ENCODE data around the gene ARMC9.
"Not testable (repeated sequence)": the region's sequence is repeated elsewhere in the genome, so short reads cannot be mapped to it uniquely, and the experiment has no call there.

Gene ARMC9

GRCh38 chr2:231182513-231182899 lies 15.9 kb upstream of the ARMC9 start:
- DNase-seq: no peak

DNA sequence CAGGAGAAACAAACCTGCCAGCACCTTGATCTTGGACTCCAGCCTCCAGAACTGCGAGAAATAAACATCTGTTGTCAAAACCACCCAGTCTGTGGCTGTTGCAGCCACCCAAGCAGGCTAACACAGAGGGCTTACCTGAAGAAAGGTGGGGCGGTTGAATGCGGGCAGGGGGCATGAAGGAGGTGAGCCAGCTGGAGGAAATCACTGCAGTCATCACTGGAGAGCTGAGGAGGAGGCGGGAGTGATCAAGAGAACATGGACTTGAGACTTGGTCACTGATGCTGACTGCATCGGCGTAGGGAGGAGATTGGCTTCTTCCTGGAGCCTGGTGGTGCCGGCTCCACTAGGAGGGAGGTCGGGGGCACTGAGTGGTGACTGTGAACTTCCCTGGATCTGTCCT lies 14.6 kb upstream of the ARMC9 start:
- DNase-seq: no peak

- no peak for DNase-seq
These were observed 14.1 kb upstream of the ARMC9 start for GRCh38 chr2:231184319-231184718.

DNA sequence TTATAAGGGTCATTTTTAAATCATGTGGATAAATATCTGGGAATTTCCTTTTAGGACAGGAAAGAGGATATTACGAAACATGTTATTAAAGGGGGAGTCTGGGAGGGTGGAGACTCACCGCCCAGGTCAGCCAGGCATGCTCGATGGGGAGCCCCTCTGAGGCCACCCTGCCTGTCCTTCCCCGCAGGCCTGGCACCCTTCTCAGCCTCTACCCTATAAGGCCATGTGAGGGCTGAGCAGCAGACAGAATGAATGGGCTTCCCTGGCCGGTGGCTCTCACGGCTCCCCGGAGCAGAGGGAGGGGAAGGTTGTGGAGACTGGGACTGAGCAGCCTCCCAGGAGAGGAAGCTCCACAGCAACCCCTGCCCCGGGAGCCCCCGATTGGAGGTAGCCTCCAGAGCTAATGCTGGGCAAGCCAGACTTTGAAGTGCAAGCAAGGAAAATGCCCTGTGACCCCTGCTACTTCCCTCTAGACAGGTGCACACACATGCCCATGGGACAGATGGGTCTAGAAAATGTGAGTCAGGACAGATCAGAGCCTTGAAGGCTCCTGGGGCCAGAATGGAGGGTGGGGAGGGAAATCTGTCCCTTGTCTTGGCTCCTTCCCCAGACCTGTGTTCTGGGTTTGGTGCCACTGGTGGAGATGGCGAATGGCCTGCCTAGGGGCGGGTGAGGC lies 13.2 kb upstream of the ARMC9 start:
- DNase-seq: no peak

- DNase-seq: no peak
These were observed 12.5 kb upstream of the ARMC9 start for GRCh38 chr2:231185886-231186285.

DNA sequence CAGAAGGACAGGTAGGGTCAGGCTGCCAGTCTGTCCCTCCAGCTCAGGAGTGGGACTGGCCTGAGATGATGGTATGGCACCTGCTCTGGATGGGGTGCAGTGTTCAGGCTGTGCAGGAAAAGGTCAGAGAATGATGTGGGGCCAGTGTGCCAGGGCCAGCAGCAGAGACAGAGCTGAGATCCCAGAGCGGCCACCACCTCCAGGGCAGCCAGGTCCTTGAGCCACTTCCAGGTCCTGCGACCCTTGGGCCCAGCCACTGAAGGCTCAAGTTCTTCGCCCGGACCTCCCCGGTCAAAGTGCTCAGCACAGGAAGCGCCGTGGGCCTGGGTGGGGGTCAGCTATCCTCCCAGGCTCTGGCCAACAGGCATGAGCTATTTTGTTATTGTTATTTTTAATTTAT lies 12.1 kb upstream of the ARMC9 start:
- DNase-seq: no peak

- peak; percentile 71 for DNase-seq
These were observed 10.5 kb upstream of the ARMC9 start for GRCh38 chr2:231187736-231188505.

DNA sequence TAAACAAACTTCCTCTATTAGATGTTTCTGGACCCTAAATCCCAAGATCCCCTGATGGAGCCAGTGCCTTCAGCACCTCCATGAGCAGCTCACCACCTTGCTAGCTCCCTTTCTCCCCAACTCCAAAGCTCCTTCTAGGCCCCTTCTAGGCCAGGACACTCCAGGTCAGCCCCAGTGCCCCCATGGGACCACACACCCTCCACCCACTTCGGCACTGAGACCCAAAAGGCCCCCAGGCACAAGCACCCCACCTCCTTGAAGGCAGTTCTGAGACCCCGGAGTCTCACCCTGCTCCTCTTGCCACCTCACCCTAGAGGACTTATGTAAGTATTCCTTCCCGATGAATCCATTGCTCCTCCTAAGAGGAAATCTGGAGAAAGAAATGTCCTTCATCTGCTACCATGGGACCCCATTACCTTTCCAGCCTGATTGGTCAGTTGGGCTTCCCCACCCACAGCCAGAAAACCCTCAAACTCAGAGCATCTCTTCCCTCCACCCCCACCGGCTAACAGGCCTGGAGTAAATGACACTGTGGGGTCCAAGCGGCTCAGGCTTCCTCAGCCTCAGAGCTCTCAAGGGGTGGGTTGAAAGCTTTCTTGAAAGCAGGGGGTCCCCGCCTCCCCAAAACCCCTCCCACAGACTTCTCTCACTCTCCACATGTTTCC lies 9.8 kb upstream of the ARMC9 start:
- DNase-seq: no peak

DNA sequence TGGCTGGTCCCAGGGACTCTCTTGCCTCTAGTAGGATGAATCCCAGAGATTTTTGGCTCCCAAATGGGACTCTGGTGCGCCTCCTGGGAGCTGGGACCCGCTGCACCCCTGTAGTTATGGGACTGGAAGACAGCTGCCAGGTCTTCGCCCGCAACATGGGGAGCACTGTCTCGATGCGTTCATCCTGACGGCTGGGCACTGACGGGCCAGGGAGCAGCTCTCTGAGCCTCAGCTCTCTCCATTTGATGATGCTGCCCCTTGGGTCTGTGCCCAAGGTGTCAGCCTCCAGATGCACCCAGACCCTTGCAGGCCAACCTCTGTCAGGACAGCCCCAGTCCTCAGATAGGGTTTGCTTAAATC lies 9.3 kb upstream of the ARMC9 start:
- DNase-seq: no peak

GRCh38 chr2:231189571-231190495 lies 8.6 kb upstream of the ARMC9 start:
- DNase-seq: no peak

DNA sequence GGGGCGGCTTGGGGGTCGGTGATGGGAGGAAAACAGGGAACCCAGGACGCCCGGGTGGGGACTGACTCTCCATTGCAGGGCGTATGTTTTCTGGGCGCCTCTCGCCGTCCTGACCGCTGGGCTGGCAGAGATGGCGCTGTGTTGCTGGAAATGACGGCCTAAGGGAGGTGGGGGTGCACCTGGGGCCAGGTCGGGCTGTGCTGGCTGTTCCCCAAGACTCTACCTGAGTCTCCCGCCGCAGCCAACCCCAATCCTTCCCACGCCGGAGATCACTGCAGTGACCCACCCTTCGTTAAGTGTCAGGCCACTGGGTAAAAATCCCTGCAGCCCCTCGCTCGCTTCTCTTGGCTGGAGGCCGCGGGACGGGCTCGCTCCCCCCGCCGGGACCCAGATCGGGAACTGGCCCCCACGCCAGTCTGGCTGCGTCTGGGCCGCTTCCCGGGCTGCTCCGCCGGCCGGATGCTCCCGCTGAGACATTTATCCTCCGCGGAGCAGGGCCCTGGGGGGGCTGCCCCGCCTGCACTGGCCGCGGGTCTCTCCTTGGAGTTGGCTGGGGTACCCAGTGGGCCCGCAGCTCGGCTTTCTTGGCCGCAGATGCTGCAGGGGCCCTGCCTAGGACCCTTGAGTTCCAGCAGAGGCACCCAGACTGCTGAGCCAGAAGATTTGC lies 7.8 kb upstream of the ARMC9 start:
- peak; percentile 54 for DNase-seq

- DNase-seq: peak; percentile 81
These were observed 6.2 kb upstream of the ARMC9 start for GRCh38 chr2:231191896-231192872.

DNA sequence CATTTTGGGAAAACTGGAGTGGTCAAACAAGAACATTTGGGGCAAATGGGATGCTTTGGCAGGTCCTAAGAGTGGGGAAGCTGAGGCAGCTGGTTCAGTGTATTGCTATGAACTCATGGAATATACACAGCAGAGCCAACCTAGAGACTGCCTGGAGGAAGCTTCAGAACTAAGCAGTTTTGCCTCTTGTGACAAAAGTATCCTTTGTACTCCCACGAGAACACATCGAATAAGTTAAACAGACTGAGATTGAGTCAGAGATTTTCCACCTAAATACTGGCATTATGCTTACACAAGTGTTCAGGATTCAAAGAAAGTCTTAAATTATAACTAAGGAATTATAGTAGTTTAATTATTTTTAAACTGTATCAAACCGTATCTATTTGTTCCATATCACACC lies 5.2 kb upstream of the ARMC9 start:
- DNase-seq: no peak

GRCh38 chr2:231196592-231196991 lies 1.8 kb upstream of the ARMC9 start:
- no peak for DNase-seq

- not testable (repeated sequence) for DNase-seq
These were observed 1.2 kb upstream of the ARMC9 start for GRCh38 chr2:231197196-231197595.

- DNase-seq: no peak
These were observed 633 bp upstream of the ARMC9 start for GRCh38 chr2:231197706-231198290.

- DNase-seq: peak; percentile 38
These were observed 788 bp downstream of the ARMC9 start for GRCh38 chr2:231199219-231199618.

DNA sequence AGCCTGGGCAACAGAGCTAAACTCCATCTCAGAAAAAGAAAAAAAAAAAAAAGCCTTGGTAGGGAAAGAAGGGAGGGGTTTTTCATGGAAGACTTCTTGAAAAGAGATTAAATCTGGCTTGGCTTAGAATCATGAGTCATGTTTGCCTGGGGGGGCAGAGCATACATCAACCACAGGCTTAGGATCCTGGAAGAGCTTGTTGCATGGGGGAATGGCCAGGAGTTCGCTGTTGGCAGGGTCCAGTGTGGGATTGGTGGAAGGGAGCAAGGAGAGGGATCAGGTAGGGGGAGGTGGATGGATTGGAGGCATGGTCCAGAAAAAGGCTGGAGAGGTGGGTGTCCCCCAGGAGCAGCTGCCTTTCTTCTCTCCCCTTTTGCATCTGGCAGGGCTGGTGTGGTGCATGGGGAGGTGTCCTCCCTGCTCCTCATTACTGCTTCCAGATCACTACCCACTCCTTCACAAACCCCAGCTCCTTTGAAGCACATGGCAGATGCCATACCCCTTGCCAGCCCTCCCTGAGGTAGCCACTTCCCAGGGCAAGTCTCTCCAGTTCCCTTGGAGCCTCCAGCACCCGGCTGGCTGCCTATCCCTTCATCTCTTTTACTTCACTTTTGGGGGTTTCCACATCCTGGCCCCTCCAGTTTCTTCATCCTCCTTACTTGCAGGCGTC lies 2.5 kb downstream of the ARMC9 start:
- peak; percentile 59 for DNase-seq

DNA sequence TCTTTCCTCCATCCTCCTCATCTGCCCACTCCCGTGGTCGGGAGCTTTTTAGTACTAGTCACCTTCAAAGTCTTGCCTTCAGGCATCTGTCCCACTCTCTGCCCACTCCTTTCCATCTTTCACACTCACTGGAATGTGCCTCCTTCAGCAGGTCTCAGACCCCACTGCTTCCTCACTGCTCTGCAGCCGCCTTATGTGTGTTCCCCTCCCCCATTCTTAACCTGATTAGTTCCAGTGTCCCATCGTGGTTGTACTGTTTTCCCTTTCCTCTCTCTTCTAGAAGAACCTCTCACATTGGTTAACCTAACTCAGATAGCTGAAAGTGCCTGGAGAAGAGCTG lies 3.0 kb downstream of the ARMC9 start:
- DNase-seq: no peak

GRCh38 chr2:231203087-231203486 lies 4.7 kb downstream of the ARMC9 start:
- DNase-seq: no peak
